Mucosa of descending colon (tissue), 3 donors: ENCODE measurements around the gene MPL. TPM values are rescaled to one million over a fixed set of nuclear protein-coding genes. Genes with fewer than 3 reads are reported as not detected.

ENCODE experiments used
- ATAC-seq: fragments of 200-7000 bp; cut with Tn5 transposase; one replicate; pipeline ENCODE4 v1.9.1; 2020; ENCODE audit warnings: mild to moderate bottlenecking, moderate library complexity
- DNase-seq, 3 donors: peaks; one replicate each; pipeline ENCODE4 v3.0.0-alpha.2; 2020
- H3K36me3 ChIP-seq: fragments of 200-600 bp; one replicate; pipeline ENCODE4 v1.8.0; 2021; ENCODE audit warnings: low read depth, mild to moderate bottlenecking
- H3K4me1 ChIP-seq: fragments of 200-600 bp; one replicate; pipeline ENCODE4 v1.8.0; 2021; ENCODE audit warnings: low read depth, mild to moderate bottlenecking
- H3K4me3 ChIP-seq: fragments of 200-600 bp; one replicate; pipeline ENCODE4 v1.8.0; 2021; ENCODE audit warnings: mild to moderate bottlenecking
- H3K9me3 ChIP-seq: fragments of 200-600 bp; one replicate; pipeline ENCODE4 v1.8.0; 2021; ENCODE audit warnings: mild to moderate bottlenecking
- intact Hi-C, 2 donors: fragments of 100-400 bp; cut with DNase I in 1 of 2; cut with micrococcal nuclease in 1 of 2; formaldehyde crosslinking; loops; one replicate each; pipeline versions ENCODE4 v1.11.0 to v1.11.1; 2022; cut with DNase I, micrococcal nuclease
- total RNA-seq, 3 donors: library from RNA; stranded (reverse); fragmentation: NEBNext Ultra II Directional in 2 of 3; extraction: Animal tissue kit (Norgen Biotek cat#: 25700) in 2 of 3; gene quantifications; one replicate each; pipeline versions ENCODE4 v1.2.1 to v1.2.4, GENCODE V29; 2021 to 2023
- TF ChIP-seq, protein P1 (sequence below): fragments of 200-600 bp; IDR thresholded peaks from one replicate; pipeline ENCODE4 v1.8.0; 2022; ENCODE audit warnings: antibody characterized with exemption, mild to moderate bottlenecking
- donor health status: DM: no; HTN: no; CAD: no; lungs with moderate emphysema.
- donor health status: DM: no; HTN: no; CAD: no.
- donor health status: DM: no; HTN: yes; CAD: no.

MPL gene
- total RNA-seq, 3 donors from 2014 or later: 0.81 to 1.0 TPM; not detected in 1

DNA sequence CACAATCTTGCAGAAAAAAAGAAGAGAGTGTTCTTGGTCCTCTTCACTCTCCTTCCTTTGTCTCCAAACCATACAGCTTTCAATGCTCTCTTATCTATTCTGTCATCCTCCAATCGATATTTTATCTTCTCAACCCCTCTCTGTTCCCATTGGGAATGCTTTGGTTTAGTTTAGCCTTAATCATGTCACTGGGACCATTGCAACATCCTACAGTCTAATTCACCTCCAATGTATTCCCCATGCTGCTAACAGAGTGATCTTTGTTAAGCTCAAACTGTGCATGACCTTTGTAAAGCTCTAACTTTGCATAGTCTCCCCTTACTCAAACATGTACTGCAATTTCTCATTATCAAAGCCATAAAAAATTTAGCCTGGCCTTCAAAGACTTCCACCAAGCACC lies 2.9 kb downstream of the MPL start:
- TF ChIP-seq, protein P1, sequence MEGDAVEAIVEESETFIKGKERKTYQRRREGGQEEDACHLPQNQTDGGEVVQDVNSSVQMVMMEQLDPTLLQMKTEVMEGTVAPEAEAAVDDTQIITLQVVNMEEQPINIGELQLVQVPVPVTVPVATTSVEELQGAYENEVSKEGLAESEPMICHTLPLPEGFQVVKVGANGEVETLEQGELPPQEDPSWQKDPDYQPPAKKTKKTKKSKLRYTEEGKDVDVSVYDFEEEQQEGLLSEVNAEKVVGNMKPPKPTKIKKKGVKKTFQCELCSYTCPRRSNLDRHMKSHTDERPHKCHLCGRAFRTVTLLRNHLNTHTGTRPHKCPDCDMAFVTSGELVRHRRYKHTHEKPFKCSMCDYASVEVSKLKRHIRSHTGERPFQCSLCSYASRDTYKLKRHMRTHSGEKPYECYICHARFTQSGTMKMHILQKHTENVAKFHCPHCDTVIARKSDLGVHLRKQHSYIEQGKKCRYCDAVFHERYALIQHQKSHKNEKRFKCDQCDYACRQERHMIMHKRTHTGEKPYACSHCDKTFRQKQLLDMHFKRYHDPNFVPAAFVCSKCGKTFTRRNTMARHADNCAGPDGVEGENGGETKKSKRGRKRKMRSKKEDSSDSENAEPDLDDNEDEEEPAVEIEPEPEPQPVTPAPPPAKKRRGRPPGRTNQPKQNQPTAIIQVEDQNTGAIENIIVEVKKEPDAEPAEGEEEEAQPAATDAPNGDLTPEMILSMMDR: no peak
- ATAC-seq (no peak), DNase-seq (no peak)
- Histone ChIP-seq H3K36me3 (no peaks in the 10 kb centered on the region), H3K9me3 (no peaks in the 10 kb centered on the region), H3K4me1 (peaks cover 2% of the 10 kb centered on the region), H3K4me3 (no peak overlapping the region)
- intact Hi-C loops: no loop called here

DNA sequence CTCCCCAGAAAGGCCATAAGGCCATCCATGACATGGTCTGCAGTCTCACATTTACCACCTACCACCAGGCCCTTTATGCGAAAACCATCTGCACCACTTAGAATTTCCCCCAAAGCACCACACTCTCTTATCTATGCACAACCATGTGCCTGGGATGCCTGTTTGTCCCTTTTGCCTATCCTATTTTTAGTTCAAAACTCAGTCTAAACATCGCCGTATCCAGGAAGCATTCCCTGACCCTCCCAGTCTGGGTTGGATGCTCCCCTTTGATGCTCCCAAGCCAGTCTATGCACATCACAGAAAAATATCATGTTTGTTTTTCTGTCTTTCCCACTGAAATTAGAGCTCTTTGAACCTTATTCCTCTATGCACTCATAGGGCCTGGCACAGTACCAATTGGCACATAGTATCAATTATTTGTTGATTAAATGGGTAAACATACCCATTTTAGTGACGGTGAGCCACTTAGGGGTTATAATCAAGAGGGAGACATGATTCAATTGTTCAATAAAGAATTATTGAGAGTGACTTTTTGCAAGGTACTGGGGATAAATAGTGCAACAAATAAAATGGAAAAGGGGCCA lies 6.7 kb downstream of the MPL start:
- DNase-seq: no peak
- peaks cover 2% of the 10 kb centered on the region for H3K4me1 ChIP-seq
- intact Hi-C loops: no loop called here
- H3K9me3 ChIP-seq: no peaks in the 10 kb centered on the region
- H3K36me3 ChIP-seq: no peaks in the 10 kb centered on the region
- TF ChIP-seq, protein P1: no peak
- no peak overlapping the region for H3K4me3 ChIP-seq
- ATAC-seq: no peak

DNA sequence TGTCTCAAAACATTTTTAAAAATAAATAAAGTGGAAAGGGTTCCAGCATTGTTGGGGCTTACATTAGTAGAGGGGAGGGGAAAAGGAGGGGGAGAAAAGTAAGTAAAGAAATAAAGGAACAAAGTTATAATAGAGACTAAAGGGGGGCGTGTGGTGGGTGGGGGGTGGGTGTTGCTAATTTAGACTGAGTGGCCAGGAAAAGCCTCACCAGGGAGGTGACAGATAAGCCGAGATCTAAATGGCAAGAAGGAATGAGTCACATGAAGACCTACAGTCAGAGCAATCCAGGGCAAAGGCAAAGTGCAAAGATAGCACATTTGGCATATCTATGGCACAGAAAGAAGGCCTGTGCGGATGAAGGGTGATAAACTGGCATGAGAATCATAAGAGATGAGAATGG lies 7.5 kb downstream of the MPL start:
- Histone ChIP-seq H3K36me3 (no peaks in the 10 kb centered on the region), H3K4me1 (peaks cover 2% of the 10 kb centered on the region), H3K4me3 (no peak overlapping the region), H3K9me3 (no peaks in the 10 kb centered on the region)
- TF ChIP-seq, protein P1: no peak
- DNase-seq (peak in 1 of 3 donors; percentile 61), ATAC-seq (peak; percentile 24)
- intact Hi-C loops: no loop called here

DNA sequence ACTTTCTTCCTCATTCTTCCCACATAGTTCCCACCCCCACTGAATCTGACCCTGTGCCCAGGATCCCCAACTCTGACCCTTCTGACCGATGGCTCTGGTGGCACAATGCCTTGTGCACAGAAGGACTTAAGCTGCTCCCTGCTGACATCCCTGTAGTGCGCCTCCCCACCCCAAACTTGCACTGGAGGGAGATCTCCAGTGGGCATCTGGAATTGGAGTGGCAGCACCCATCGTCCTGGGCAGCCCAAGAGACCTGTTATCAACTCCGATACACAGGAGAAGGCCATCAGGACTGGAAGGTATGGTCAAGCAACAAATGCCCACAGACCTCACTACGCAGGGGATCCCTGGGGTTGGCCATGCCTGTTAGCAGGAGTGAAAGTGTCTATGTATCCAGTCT lies 9.0 kb downstream of the MPL start:
- no peak overlapping the region for H3K4me3 ChIP-seq
- ATAC-seq (no peak), DNase-seq (no peak)
- H3K4me1 ChIP-seq: peaks cover 2% of the 10 kb centered on the region
- TF ChIP-seq, protein P1: no peak
- H3K9me3 ChIP-seq: no peaks in the 10 kb centered on the region
- intact Hi-C loops: no loop called here
- H3K36me3 ChIP-seq: no peaks in the 10 kb centered on the region

DNA sequence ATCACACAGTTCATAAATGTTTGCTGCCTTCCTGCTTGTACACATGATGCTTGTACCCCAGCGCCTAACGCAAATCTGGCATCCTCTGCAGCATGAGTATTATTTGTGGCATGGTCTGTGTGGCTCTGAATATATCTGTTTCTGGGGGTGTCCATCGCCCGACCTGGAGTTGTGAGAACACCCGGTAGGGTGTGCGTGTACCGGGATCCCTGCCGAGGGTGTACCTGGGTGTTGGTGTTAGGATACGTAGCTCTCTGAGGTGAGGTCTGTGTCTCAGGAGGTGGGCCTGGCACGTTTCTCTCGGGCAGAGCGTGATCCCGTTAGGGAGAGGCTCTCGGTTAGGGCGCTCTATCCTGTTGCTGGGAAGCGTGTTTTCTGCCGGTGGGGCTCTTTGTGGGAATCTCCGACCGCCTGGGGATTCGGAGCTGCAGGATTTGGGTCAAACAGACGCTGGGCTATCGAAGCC lies 10.8 kb downstream of the MPL start:
- peak; percentile 32 for ATAC-seq
- intact Hi-C loops: no loop called here
- H3K9me3 ChIP-seq: no peaks in the 10 kb centered on the region
- no peak overlapping the region for H3K4me3 ChIP-seq
- peaks cover 2% of the 10 kb centered on the region for H3K4me1 ChIP-seq
- no peak for DNase-seq
- H3K36me3 ChIP-seq: no peaks in the 10 kb centered on the region
- TF ChIP-seq, protein P1: no peak
